ENCODE results near the gene SMARCC2.

SMARCC2 gene

GRCh38 chr12:56127485-56127887 is 61.8 kb downstream of the SMARCC2 start:
- TF ChIP-seq SIN3A (IDR thresholded peaks at IDR 0.05; ENCODE audit: borderline replicate concordance, insufficient read depth, low read length): no peak
- no peak for TF ChIP-seq POLR2AphosphoS5 (IDR thresholded peaks at IDR 0.05; ENCODE audit: low read depth, low read length)
- TF ChIP-seq FOXP2 (optimal IDR thresholded peaks at IDR 0.05; ENCODE audit: borderline replicate concordance, extremely low read depth, extremely low read length, insufficient read depth): no peak
- no peak for TF ChIP-seq REST (IDR thresholded peaks at IDR 0.05; ENCODE audit: insufficient read depth in 1 of 2, low read depth in 2 of 2, low read length in 2 of 2)
- no peak for TF ChIP-seq TAF1 (IDR thresholded peaks at IDR 0.05; ENCODE audit: borderline replicate concordance, insufficient read depth, low read length)

GRCh38 chr12:56126732-56127239 is 62.5 kb downstream of the SMARCC2 start:
- no peak for TF ChIP-seq FOXP2 (optimal IDR thresholded peaks at IDR 0.05; ENCODE audit: borderline replicate concordance, extremely low read depth, extremely low read length, insufficient read depth)
- no peak for TF ChIP-seq SIN3A (IDR thresholded peaks at IDR 0.05; ENCODE audit: borderline replicate concordance, insufficient read depth, low read length)
- no peak for TF ChIP-seq TAF1 (IDR thresholded peaks at IDR 0.05; ENCODE audit: borderline replicate concordance, insufficient read depth, low read length)
- no peak for TF ChIP-seq REST (IDR thresholded peaks at IDR 0.05; ENCODE audit: insufficient read depth in 1 of 2, low read depth in 2 of 2, low read length in 2 of 2)
- TF ChIP-seq POLR2AphosphoS5 (IDR thresholded peaks at IDR 0.05; ENCODE audit: low read depth, low read length): no peak

GRCh38 chr12:56124133-56124532 is 65.2 kb downstream of the SMARCC2 start:
- TF ChIP-seq POLR2AphosphoS5 (IDR thresholded peaks at IDR 0.05; ENCODE audit: low read depth, low read length) (no peak), REST (IDR thresholded peaks at IDR 0.05; ENCODE audit: insufficient read depth in 1 of 2, low read depth in 2 of 2, low read length in 2 of 2) (no peak), FOXP2 (optimal IDR thresholded peaks at IDR 0.05; ENCODE audit: borderline replicate concordance, extremely low read depth, extremely low read length, insufficient read depth) (no peak), SIN3A (IDR thresholded peaks at IDR 0.05; ENCODE audit: borderline replicate concordance, insufficient read depth, low read length) (no peak), TAF1 (IDR thresholded peaks at IDR 0.05; ENCODE audit: borderline replicate concordance, insufficient read depth, low read length) (no peak)

- TF ChIP-seq TAF1 (IDR thresholded peaks at IDR 0.05; ENCODE audit: borderline replicate concordance, insufficient read depth, low read length): no peak
- TF ChIP-seq POLR2AphosphoS5 (IDR thresholded peaks at IDR 0.05; ENCODE audit: low read depth, low read length): no peak
- TF ChIP-seq SIN3A (IDR thresholded peaks at IDR 0.05; ENCODE audit: borderline replicate concordance, insufficient read depth, low read length): no peak
- TF ChIP-seq REST (IDR thresholded peaks at IDR 0.05; ENCODE audit: insufficient read depth in 1 of 2, low read depth in 2 of 2, low read length in 2 of 2): no peak
- TF ChIP-seq FOXP2 (optimal IDR thresholded peaks at IDR 0.05; ENCODE audit: borderline replicate concordance, extremely low read depth, extremely low read length, insufficient read depth): no peak
These were observed 66.6 kb downstream of the SMARCC2 start for GRCh38 chr12:56122637-56123036.
